Stomach (tissue), 4 donors: ENCODE measurements around the gene BBS10.

Source experiments
- CTCF ChIP-seq, 7 experiments: fragments of 450-650 bp in 4 of 7; fragments of 200-600 bp in 3 of 7; sonication (generic) in 3 of 7; IDR thresholded peaks; one replicate each; pipeline ENCODE4 v1.5.1; 2016 to 2019; ENCODE audit warnings: antibody characterized with exemption in 7 of 7, control low read depth in 2 of 7, mild to moderate bottlenecking in 1 of 7
- EP300 ChIP-seq: sonication (generic); formaldehyde crosslinking; IDR thresholded peaks from one replicate; pipeline ENCODE4 v1.6.1; 2017; ENCODE audit warnings: antibody characterized with exemption
- POLR2AphosphoS5 ChIP-seq, 3 donors: sonication (generic); formaldehyde crosslinking; IDR thresholded peaks; one replicate each; pipeline ENCODE4 v1.6.1; 2016; ENCODE audit warnings: antibody characterized with exemption in 3 of 3

- TF ChIP-seq POLR2AphosphoS5 (IDR thresholded peaks at IDR 0.05), result no peak
- no peak for TF ChIP-seq CTCF (IDR thresholded peaks at IDR 0.05)
- no peak for TF ChIP-seq EP300
These were observed 48.5 kb downstream of the BBS10 start for GRCh38 chr12:76299536-76300296.
